Measurements from ENCODE around the gene CRMP1. TPM values are rescaled to one million over a fixed set of nuclear protein-coding genes. Genes with fewer than 3 reads are reported as not detected.

The CRMP1 gene
- total and polyA plus RNA-seq, 2 of the 8 experiments (the other 6 are each of a cell fraction or from before 2014, with no cell fraction given): 120 to 131 TPM

- TF ChIP-seq FOSL1 (IDR thresholded peaks at IDR 0.05; ENCODE audit: insufficient read depth, low read depth, low read length) (no peak), CBX5 (IDR thresholded peaks at IDR 0.05; ENCODE audit: low read depth, low read length) (no peak), GTF2F1 (IDR thresholded peaks at IDR 0.05; ENCODE audit: borderline replicate concordance, low read depth, low read length) (no peak), ATF3 (IDR thresholded peaks at IDR 0.05; ENCODE audit: insufficient read depth, low read depth, low read length) (no peak), POU5F1 (IDR thresholded peaks at IDR 0.05; ENCODE audit: low read depth, low read length) (no peak), RAD21 (IDR thresholded peaks at IDR 0.05 in 1 of 2, conservative IDR thresholded peaks at IDR 0.05 in 1 of 2; ENCODE audit: low read depth in 2 of 2, low read length in 2 of 2) (no peak)
Measured at GRCh38 chr4:5870701-5871100, 22.2 kb downstream of the CRMP1 start (continued).

Measured in H1 (cell line).